Activated CD4-positive, alpha-beta T cell treated with anti-CD3 and anti-CD28 coated beads, Interleukin-2, Interleukin-4, amounts not matched to agents 100 ng/mL and 50 ng/mL, durations not matched to agents 16 hours and 8 hours (primary cell): ENCODE results near the gene BCL2.

Experiments
- DNase-seq: peaks from one replicate; pipeline ENCODE4 v3.0.0-alpha.2; 2020; ENCODE audit warnings: low spot score

Gene BCL2

GRCh38 chr18:63155910-63156773, 163.4 kb downstream of the BCL2 start:
- DNase-seq = no peak

- DNase-seq = peak; percentile 88
These were observed 164.3 kb downstream of the BCL2 start for GRCh38 chr18:63155169-63155852.

- DNase-seq = no peak
These were observed 165.0 kb downstream of the BCL2 start for GRCh38 chr18:63154350-63155152.

- peak; percentile 80 for DNase-seq
These were observed 166.8 kb downstream of the BCL2 start for GRCh38 chr18:63152791-63153190.

- no peak for DNase-seq
These were observed 167.5 kb downstream of the BCL2 start for GRCh38 chr18:63152096-63152495.

GRCh38 chr18:63151539-63151938, 168.0 kb downstream of the BCL2 start:
- DNase-seq = no peak

GRCh38 chr18:63150942-63151421, 168.6 kb downstream of the BCL2 start:
- no peak for DNase-seq

- DNase-seq = no peak
These were observed 169.2 kb downstream of the BCL2 start for GRCh38 chr18:63150326-63150725.

- DNase-seq = no peak
These were observed 170.3 kb downstream of the BCL2 start for GRCh38 chr18:63149302-63149587.

- no peak for DNase-seq
These were observed 170.9 kb downstream of the BCL2 start for GRCh38 chr18:63148449-63149301.

- DNase-seq = no peak
These were observed 171.6 kb downstream of the BCL2 start for GRCh38 chr18:63147973-63148372.

GRCh38 chr18:63146828-63147409, 172.7 kb downstream of the BCL2 start:
- no peak for DNase-seq

- no peak for DNase-seq
These were observed 173.6 kb downstream of the BCL2 start for GRCh38 chr18:63145851-63146555.

- DNase-seq = no peak
These were observed 174.3 kb downstream of the BCL2 start for GRCh38 chr18:63145166-63145850.

- no peak for DNase-seq
These were observed 174.8 kb downstream of the BCL2 start for GRCh38 chr18:63144748-63145147.

- no peak for DNase-seq
These were observed 176.2 kb downstream of the BCL2 start for GRCh38 chr18:63143330-63143771.

- no peak for DNase-seq
These were observed 176.9 kb downstream of the BCL2 start for GRCh38 chr18:63142594-63143225.

- no peak for DNase-seq
These were observed 177.8 kb downstream of the BCL2 start for GRCh38 chr18:63141778-63142176.

GRCh38 chr18:63140997-63141777, 178.4 kb downstream of the BCL2 start:
- DNase-seq = no peak
